NT2/D1 (cell line): Measurements from ENCODE around the gene ZNF189.

Experiments used
- SUZ12 ChIP-seq: IDR thresholded peaks from 2 replicates; pipeline ENCODE4 v1.6.1; 2011; ENCODE audit not compliant: insufficient read length, insufficient read depth; ENCODE audit errors: extremely low read depth
- YY1 ChIP-seq: IDR thresholded peaks from 2 replicates; pipeline ENCODE4 v1.6.1; 2011; ENCODE audit not compliant: insufficient read length, insufficient read depth
- ZNF274 ChIP-seq: IDR thresholded peaks from 2 replicates; pipeline ENCODE4 v1.6.1; 2011; ENCODE audit warnings: mild to moderate bottlenecking, low read depth, low read length

- TF ChIP-seq SUZ12 (no peak), YY1 (no peak), ZNF274 (no peak)
Observed at GRCh38 chr9:101369286-101369685, 29.4 kb upstream of the ZNF189 start.
